GM21447 (cell line): ENCODE results near the gene KRT4.

Experiments used
- ATAC-seq: cut with Tn5 transposase; IDR thresholded peaks from one replicate; pipeline ENCODE4 v1.9.1; 2021; ENCODE audit not compliant: unreplicated experiment

The KRT4 gene

GRCh38 chr12:52837413-52837741, 23.5 kb upstream of the KRT4 start:
- no peak for ATAC-seq

GRCh38 chr12:52836491-52837412, 22.8 kb upstream of the KRT4 start:
- ATAC-seq = no peak

GRCh38 chr12:52836042-52836466, 22.1 kb upstream of the KRT4 start:
- ATAC-seq = no peak

- ATAC-seq = no peak
Observed at GRCh38 chr12:52835271-52836041, 21.5 kb upstream of the KRT4 start.

- ATAC-seq = no peak
Observed at GRCh38 chr12:52834727-52835001, 20.7 kb upstream of the KRT4 start.

- ATAC-seq = no peak
Observed at GRCh38 chr12:52833922-52834726, 20.2 kb upstream of the KRT4 start, which contains the start of gene KRT79. Gene KRT79 (minus strand): TSS chr12:52834311. CDS start chr12:52834260, 51 bp downstream.

- ATAC-seq = no peak
Observed at GRCh38 chr12:52832985-52833905, 19.3 kb upstream of the KRT4 start.

GRCh38 chr12:52832451-52832850, 18.5 kb upstream of the KRT4 start:
- ATAC-seq = no peak

- no peak for ATAC-seq
Observed at GRCh38 chr12:52831251-52831650, 17.3 kb upstream of the KRT4 start.

- ATAC-seq = no peak
Observed at GRCh38 chr12:52829986-52830770, 16.3 kb upstream of the KRT4 start.

- no peak for ATAC-seq
Observed at GRCh38 chr12:52828591-52829021, 14.7 kb upstream of the KRT4 start.

- no peak for ATAC-seq
Observed at GRCh38 chr12:52828156-52828555, 14.2 kb upstream of the KRT4 start.

GRCh38 chr12:52827499-52828090, 13.7 kb upstream of the KRT4 start:
- ATAC-seq = no peak

GRCh38 chr12:52826611-52827498, 12.9 kb upstream of the KRT4 start:
- ATAC-seq = no peak

- no peak for ATAC-seq
Observed at GRCh38 chr12:52825961-52826360, 12.0 kb upstream of the KRT4 start.

- no peak for ATAC-seq
Observed at GRCh38 chr12:52824741-52825410, 11.0 kb upstream of the KRT4 start.

GRCh38 chr12:52823761-52824450, 10.0 kb upstream of the KRT4 start:
- no peak for ATAC-seq
